Loucy (cell line): ENCODE results near the gene PIGZ.

Source experiments
- EZH2phosphoT487 ChIP-seq: fragments of 200-600 bp; IDR thresholded peaks from 2 replicates; pipeline ENCODE4 v1.6.1; 2018; ENCODE audit warnings: antibody characterized with exemption, mild to moderate bottlenecking, moderate library complexity, borderline replicate concordance
- TF ChIP-seq, protein P1 (sequence below): fragments of 200-600 bp; sonication (generic); conservative IDR thresholded peaks from 2 replicates; pipeline ENCODE4 v1.5.1; 2014; ENCODE audit warnings: mild to moderate bottlenecking, antibody characterized with exemption, low read length

DNA sequence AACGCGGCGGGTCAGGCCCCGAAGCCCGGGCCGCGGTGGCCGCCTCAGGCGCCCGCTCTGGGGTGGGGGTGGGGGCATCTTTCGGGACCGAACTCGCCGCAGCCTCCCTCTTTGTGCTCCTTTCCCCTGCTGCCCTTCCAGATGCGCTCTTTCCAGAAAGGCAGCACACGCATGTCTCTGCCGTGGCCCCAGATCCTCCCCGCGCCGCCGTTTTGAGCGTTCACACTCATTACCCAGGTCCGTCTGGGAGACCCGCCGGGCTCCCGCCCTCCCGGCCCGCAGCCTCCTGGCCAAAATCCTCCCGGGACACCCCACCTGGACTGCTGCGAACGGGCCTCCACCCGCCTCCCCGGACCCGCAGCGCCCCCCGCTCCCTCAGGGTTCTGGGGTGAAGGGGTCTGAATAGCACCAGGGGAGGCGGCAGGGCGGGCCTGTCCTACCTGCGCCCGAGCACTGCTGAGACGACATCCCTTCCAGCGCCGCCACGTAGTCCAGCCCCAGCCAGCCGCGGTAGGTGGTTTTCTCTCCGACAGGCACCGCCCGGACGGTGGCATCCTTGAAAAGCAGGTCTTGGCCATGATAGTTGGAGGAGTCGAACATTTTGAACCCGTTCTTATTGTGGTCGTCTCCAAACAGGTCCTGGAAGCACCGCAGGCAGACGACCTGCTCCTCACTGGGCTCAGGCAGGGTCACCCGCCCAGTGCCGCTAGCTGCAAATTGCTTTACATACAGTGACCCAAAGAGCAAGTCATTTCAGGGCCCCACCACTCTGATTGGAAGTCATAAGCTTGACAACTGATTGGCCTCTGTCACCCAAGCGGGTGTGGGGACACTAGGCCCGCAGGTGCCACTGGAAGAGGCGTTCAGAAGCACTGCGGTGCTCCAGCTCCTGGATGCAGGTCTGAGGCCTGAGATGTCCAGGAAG is 35.1 kb upstream of the PIGZ start:
- TF ChIP-seq, protein P1, sequence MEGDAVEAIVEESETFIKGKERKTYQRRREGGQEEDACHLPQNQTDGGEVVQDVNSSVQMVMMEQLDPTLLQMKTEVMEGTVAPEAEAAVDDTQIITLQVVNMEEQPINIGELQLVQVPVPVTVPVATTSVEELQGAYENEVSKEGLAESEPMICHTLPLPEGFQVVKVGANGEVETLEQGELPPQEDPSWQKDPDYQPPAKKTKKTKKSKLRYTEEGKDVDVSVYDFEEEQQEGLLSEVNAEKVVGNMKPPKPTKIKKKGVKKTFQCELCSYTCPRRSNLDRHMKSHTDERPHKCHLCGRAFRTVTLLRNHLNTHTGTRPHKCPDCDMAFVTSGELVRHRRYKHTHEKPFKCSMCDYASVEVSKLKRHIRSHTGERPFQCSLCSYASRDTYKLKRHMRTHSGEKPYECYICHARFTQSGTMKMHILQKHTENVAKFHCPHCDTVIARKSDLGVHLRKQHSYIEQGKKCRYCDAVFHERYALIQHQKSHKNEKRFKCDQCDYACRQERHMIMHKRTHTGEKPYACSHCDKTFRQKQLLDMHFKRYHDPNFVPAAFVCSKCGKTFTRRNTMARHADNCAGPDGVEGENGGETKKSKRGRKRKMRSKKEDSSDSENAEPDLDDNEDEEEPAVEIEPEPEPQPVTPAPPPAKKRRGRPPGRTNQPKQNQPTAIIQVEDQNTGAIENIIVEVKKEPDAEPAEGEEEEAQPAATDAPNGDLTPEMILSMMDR: no peak
- TF ChIP-seq EZH2phosphoT487: no peak
